ENCODE measurements around the gene SDF4. TPM values are rescaled to one million over a fixed set of nuclear protein-coding genes. Genes with fewer than 3 reads are reported as not detected.
A peak's percentile ranks its signal among the peaks of the same experiment; 100 is the strongest.

Gene SDF4
- total RNA-seq, 1 experiment from 2014 or later, result 82.0 TPM

- Histone ChIP-seq H3K23me2 (ENCODE audit: insufficient read length, low read depth, low read length, poor library complexity, severe bottlenecking) (no peaks in the 10 kb centered on the region), H3K9ac (ENCODE audit: extremely low read depth, insufficient read length, low read length) (no peak overlapping the region), H4K8ac (replicated peaks; ENCODE audit: insufficient read length, low read depth, low read length) (no peak overlapping the region), H2BK20ac (ENCODE audit: low read depth, low read length, poor library complexity, severe bottlenecking) (no peak overlapping the region), H4K20me1 (ENCODE audit: control insufficient read depth, insufficient read depth, insufficient read length) (no peaks in the 10 kb centered on the region), H2BK5ac (ENCODE audit: insufficient read length, low read length) (no peak overlapping the region), H3K27me3 (ENCODE audit: insufficient read depth, low read length) (no peaks in the 10 kb centered on the region), H3K79me2 (ENCODE audit: insufficient read depth, low read length) (no peaks in the 10 kb centered on the region), H3K4me2 (ENCODE audit: insufficient read depth, insufficient read length, low read length) (no peak overlapping the region), H2BK12ac (ENCODE audit: insufficient read length, low read depth, low read length) (no peak overlapping the region), H3K9me3 (ENCODE audit: control insufficient read depth, low read depth, low read length) (no peaks in the 10 kb centered on the region), H3K14ac (ENCODE audit: insufficient read depth, low read length) (no peak overlapping the region), H2AFZ (ENCODE audit: low read length) (no peak overlapping the region), H3K27ac (ENCODE audit: insufficient read length, low read depth, low read length) (no peak overlapping the region), H4K91ac (ENCODE audit: insufficient read length, low read depth, low read length) (no peak overlapping the region), H2BK15ac (ENCODE audit: low read depth, low read length) (no peak overlapping the region), H2AK5ac (ENCODE audit: insufficient read length, low read length) (no peak overlapping the region), H3K23ac (ENCODE audit: insufficient read length, low read depth, low read length) (no peak overlapping the region), H2BK120ac (ENCODE audit: low read depth, low read length, poor library complexity, severe bottlenecking) (no peak overlapping the region), H3K4ac (ENCODE audit: low read depth, low read length) (no peak overlapping the region), H3K18ac (ENCODE audit: insufficient read length, low read depth, low read length) (no peak overlapping the region), H3K56ac (ENCODE audit: insufficient read length, low read depth, low read length) (no peak overlapping the region), H3T11ph (ENCODE audit: low read length) (no peak overlapping the region), H3K4me1 (ENCODE audit: insufficient read depth, low read length) (no peaks in the 10 kb centered on the region), H3K79me1 (ENCODE audit: insufficient read depth, low read depth, low read length, poor library complexity, severe bottlenecking) (no peaks in the 10 kb centered on the region), H4K5ac (ENCODE audit: insufficient read length, low read depth, low read length) (no peak overlapping the region)
- Mint-ChIP-seq H3K27ac (peak overlapping the region in 2 of 3 experiments; percentile 84 to 95; a peak in 2 of 7 replicates), H3K4me1 (peaks cover 0 to 4% of the 10 kb centered on the region in 2 experiments; a peak in 1 of 4 replicates), H3K9me3 (no peaks in the 10 kb centered on the region; a peak in 1 of 5 replicates), H3K36me3 (ENCODE audit: insufficient read depth in 1 of 3, low read depth in 3 of 3) (peaks cover 13 to 36% (median 27%) of the 10 kb centered on the region in 3 experiments; a peak in 6 of 7 replicates), H3K27me3 (ENCODE audit: low read depth) (no peaks in the 10 kb centered on the region; the same call in 1 of the 2 replicates), H3K4me3 (no peak overlapping the region; a peak in 1 of 5 replicates)
- no CpG with 5 or more reads among the region's 74 CpGs for WGBS (ENCODE audit: extremely low coverage, insufficient read length, low lambda C conversion rate)
- TF ChIP-seq, protein P1, sequence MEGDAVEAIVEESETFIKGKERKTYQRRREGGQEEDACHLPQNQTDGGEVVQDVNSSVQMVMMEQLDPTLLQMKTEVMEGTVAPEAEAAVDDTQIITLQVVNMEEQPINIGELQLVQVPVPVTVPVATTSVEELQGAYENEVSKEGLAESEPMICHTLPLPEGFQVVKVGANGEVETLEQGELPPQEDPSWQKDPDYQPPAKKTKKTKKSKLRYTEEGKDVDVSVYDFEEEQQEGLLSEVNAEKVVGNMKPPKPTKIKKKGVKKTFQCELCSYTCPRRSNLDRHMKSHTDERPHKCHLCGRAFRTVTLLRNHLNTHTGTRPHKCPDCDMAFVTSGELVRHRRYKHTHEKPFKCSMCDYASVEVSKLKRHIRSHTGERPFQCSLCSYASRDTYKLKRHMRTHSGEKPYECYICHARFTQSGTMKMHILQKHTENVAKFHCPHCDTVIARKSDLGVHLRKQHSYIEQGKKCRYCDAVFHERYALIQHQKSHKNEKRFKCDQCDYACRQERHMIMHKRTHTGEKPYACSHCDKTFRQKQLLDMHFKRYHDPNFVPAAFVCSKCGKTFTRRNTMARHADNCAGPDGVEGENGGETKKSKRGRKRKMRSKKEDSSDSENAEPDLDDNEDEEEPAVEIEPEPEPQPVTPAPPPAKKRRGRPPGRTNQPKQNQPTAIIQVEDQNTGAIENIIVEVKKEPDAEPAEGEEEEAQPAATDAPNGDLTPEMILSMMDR (conservative IDR thresholded peaks at IDR 0.05), result no peak
- DNase-seq, result no peak
Measured at GRCh38 chr1:1216770-1217620, 14.8 kb downstream of the SDF4 start.

Data from H9 (cell line).